ENCODE data around the gene PRDM16. TPM values are rescaled to one million over a fixed set of nuclear protein-coding genes. Genes with fewer than 3 reads are reported as not detected.

PRDM16 gene
- total RNA-seq, 1 experiment from 2014 or later = 6.1 TPM

DNA sequence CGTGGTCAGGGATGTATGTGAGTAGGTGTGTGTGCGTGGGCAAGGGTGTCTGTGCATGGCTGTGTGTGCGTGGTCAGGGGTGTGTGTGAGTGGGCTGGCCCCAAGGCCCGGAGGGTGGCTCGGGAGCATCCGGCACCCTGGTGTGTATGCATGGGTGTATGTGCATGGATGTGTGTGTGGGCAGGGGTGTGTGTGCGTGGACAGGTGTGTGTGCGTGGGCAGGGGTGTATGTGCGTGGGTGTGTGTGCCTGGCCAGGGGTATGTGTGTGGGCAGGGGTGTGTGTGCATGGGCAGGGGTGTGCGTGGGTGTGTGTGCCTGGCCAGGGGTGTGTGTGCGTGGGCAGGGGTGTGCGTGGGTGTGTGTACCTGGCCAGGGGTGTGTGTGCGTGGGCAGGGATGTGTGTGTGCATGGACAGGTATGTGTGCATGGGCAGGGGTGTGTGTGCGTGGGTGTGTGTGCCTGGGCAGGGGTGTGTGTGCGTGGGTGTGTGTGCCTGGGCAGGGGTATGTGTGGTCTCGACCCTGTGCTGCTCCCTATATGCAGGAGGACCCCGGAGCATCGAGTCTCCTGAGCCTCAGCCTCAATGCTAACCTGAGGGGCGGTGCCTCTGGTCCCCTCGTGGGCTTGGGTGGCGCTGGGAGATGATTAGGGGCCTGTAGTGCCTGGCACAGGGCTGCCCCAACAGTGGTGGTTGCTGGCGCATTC, 401.8 kb downstream of the PRDM16 start:
- POLR2A ChIA-PET = no interaction called here

More for the DNA sequence above, 401.8 kb downstream of the PRDM16 start:
- Histone ChIP-seq H3K9me3 (ENCODE audit: control insufficient read depth in 1 of 2, insufficient read depth in 1 of 2, low read depth in 1 of 2, low read length in 2 of 2) (no peaks in the 10 kb centered on the region), H3K79me2 (ENCODE audit: insufficient read depth, low read length) (no peaks in the 10 kb centered on the region), H3K27me3 (ENCODE audit: insufficient read depth, low read length) (no peaks in the 10 kb centered on the region), H3K27ac (ENCODE audit: low read depth, low read length) (no peak overlapping the region; the same call in 1 of the 2 replicates), H3K4me1 (ENCODE audit: control insufficient read depth in 1 of 2, insufficient read depth in 2 of 2, low read length in 2 of 2) (peaks cover 0 to 12% of the 10 kb centered on the region in 2 experiments; a peak in 1 of 4 replicates), H3K4me3 (replicated peaks in 1 of 2; ENCODE audit: low read depth in 1 of 2, low read length in 2 of 2) (no peak overlapping the region), H3K9me2 (ENCODE audit: insufficient read depth) (no peaks in the 10 kb centered on the region), H3K4me2 (ENCODE audit: low read length) (no peak overlapping the region), H2AFZ (ENCODE audit: low read depth, low read length, poor library complexity, severe bottlenecking) (no peak overlapping the region), H4K20me1 (ENCODE audit: insufficient read depth) (no peaks in the 10 kb centered on the region), H3K9ac (ENCODE audit: low read length) (no peak overlapping the region), H3K36me3 (ENCODE audit: control insufficient read depth in 1 of 2, insufficient read depth in 2 of 2, low read length in 2 of 2) (0 out of 4 replicates have a peak, but pooled peaks cover 0 to 3% of the 10 kb centered on the region in 2 experiments)
- TF ChIP-seq POLR2A (IDR thresholded peaks at IDR 0.05; ENCODE audit: borderline replicate concordance, extremely low read depth, insufficient read depth, insufficient read length) = no peak
- no peak for TF ChIP-seq TCF7L2 (IDR thresholded peaks at IDR 0.05; ENCODE audit: borderline replicate concordance, extremely low read depth, insufficient read depth, insufficient read length)
- no peak for TF ChIP-seq EZH2phosphoT487 (IDR thresholded peaks at IDR 0.05; ENCODE audit: borderline replicate concordance)
- TF ChIP-seq, protein P1, sequence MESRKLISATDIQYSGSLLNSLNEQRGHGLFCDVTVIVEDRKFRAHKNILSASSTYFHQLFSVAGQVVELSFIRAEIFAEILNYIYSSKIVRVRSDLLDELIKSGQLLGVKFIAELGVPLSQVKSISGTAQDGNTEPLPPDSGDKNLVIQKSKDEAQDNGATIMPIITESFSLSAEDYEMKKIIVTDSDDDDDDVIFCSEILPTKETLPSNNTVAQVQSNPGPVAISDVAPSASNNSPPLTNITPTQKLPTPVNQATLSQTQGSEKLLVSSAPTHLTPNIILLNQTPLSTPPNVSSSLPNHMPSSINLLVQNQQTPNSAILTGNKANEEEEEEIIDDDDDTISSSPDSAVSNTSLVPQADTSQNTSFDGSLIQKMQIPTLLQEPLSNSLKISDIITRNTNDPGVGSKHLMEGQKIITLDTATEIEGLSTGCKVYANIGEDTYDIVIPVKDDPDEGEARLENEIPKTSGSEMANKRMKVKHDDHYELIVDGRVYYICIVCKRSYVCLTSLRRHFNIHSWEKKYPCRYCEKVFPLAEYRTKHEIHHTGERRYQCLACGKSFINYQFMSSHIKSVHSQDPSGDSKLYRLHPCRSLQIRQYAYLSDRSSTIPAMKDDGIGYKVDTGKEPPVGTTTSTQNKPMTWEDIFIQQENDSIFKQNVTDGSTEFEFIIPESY (IDR thresholded peaks at IDR 0.05; ENCODE audit: extremely low read depth, insufficient replicate concordance, low read length) = no peak
- no peak for TF ChIP-seq POLR2AphosphoS5 (IDR thresholded peaks at IDR 0.05; ENCODE audit: low read depth, low read length)
- no TSS peak for BruUV-seq (replicated peaks)
- DNase-seq (ENCODE audit: low read depth, low spot score) = no peak
- ChIA-PET CTCF (interaction anchor here (1.2 kb wide), 2 partner anchors 11 to 18 kb away, joined by 4 to 7 read pairs; no protein-coding TSS in a partner anchor), RAD21 (ENCODE audit: low non-redundant PET in 1 of 2, low total read pairs in 2 of 2, uncharacterized antibody in 2 of 2, unreplicated experiment in 2 of 2) (interaction anchor here (0.8 to 0.9 kb wide), 2 partner anchors 17 to 18 kb away, joined by 3 read pairs; no protein-coding TSS in a partner anchor)
- intact Hi-C loops (cut with micrococcal nuclease) = no loop called here
- no peak; the same call in 1 of the 2 replicates for ATAC-seq
